ENCODE results near the gene MEX3D.

The MEX3D gene

GRCh38 chr19:1568320-1569019 lies at the start of gene MEX3D:
MEX3D (minus strand) TSS chr19:1568325; CDS start chr19:1568058, 267 bp downstream.
- peak; percentile 80 for DNase-seq (ENCODE audit: low read depth)

- no peak for DNase-seq (ENCODE audit: low read depth)
Measured at GRCh38 chr19:1616875-1617274, 48.8 kb upstream of the MEX3D start.

- DNase-seq (ENCODE audit: low read depth), result no peak
Measured at GRCh38 chr19:1616396-1616795, 48.3 kb upstream of the MEX3D start.

GRCh38 chr19:1615156-1615765 lies 47.1 kb upstream of the MEX3D start:
- DNase-seq (ENCODE audit: low read depth), result no peak

- no peak for DNase-seq (ENCODE audit: low read depth)
Measured at GRCh38 chr19:1613808-1614570, 45.9 kb upstream of the MEX3D start.

GRCh38 chr19:1613146-1613545 lies 45.0 kb upstream of the MEX3D start:
- DNase-seq (ENCODE audit: low read depth), result no peak

GRCh38 chr19:1612114-1613086 lies 44.3 kb upstream of the MEX3D start:
- no peak for DNase-seq (ENCODE audit: low read depth)

- no peak for DNase-seq (ENCODE audit: low read depth)
Measured at GRCh38 chr19:1611353-1611752, 43.2 kb upstream of the MEX3D start.

- DNase-seq (ENCODE audit: low read depth), result no peak
Measured at GRCh38 chr19:1610579-1610978, 42.5 kb upstream of the MEX3D start.

- DNase-seq (ENCODE audit: low read depth), result no peak
Measured at GRCh38 chr19:1609680-1610474, 41.8 kb upstream of the MEX3D start.

GRCh38 chr19:1609103-1609396 lies 40.9 kb upstream of the MEX3D start:
- DNase-seq (ENCODE audit: low read depth), result no peak

GRCh38 chr19:1608359-1609102 lies 40.4 kb upstream of the MEX3D start:
- DNase-seq (ENCODE audit: low read depth), result no peak

- no peak for DNase-seq (ENCODE audit: low read depth)
Measured at GRCh38 chr19:1606138-1606651, 38.1 kb upstream of the MEX3D start.

GRCh38 chr19:1605236-1606137 lies 37.4 kb upstream of the MEX3D start, which contains the start of gene UQCR11:
UQCR11 (minus strand) TSS chr19:1605462; CDS start chr19:1605409, 53 bp downstream.
- DNase-seq (ENCODE audit: low read depth), result peak; percentile 89

GRCh38 chr19:1602091-1602707 lies 34.1 kb upstream of the MEX3D start:
- DNase-seq (ENCODE audit: low read depth), result no peak

GRCh38 chr19:1601613-1602064 lies 33.5 kb upstream of the MEX3D start:
- no peak for DNase-seq (ENCODE audit: low read depth)

GRCh38 chr19:1599460-1599846 lies 31.3 kb upstream of the MEX3D start:
- no peak for DNase-seq (ENCODE audit: low read depth)

GRCh38 chr19:1598777-1599459 lies 30.8 kb upstream of the MEX3D start:
- DNase-seq (ENCODE audit: low read depth), result no peak
